ENCODE measurements around the gene TNS4.
"Not testable (repeated sequence)": the region's sequence is repeated elsewhere in the genome, so short reads cannot be mapped to it uniquely, and the experiment has no call there.

The TNS4 gene
- long read RNA-seq, donor 1 = 0 reads
- long read RNA-seq, donor 2 = 0 reads
- long read RNA-seq, donor 3 = 0 reads
- long read RNA-seq, donor 4 = 0 reads
- long read RNA-seq, donor 5 = 0 reads
- long read RNA-seq, donor 6 = 0 reads
- long read RNA-seq, donor 7 = 0 reads
- long read RNA-seq, donor 8 = 0 reads

DNA sequence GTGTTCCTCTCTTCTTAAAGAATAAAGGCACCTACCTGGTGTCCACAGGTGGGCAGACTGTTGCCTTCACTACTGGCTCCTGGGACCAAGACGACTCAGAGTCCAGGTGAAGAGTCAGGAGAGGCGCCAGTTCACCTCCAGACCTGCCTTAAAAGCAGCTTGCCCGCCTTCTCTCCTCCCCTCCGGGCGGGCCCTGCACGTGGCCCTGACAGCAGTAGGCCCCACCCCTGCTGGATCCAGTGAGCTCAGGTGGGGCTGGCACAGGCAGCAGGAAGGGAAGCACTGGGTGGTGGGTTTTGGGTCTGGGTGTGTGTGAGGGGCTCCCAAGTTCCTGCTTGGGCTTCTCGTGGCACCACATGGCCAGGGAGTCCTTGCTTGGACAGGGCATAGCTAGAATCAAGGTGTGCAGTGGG lies at the start of gene TNS4:
TNS4 (minus strand) TSS at position 125 of the 413 bp plus-strand sequence. CDS start 5,198 bp downstream, outside the sequence.
- DNase-seq = no peak

- DNase-seq = no peak
Observed at GRCh38 chr17:40550608-40551007, 49.2 kb upstream of the TNS4 start.

DNA sequence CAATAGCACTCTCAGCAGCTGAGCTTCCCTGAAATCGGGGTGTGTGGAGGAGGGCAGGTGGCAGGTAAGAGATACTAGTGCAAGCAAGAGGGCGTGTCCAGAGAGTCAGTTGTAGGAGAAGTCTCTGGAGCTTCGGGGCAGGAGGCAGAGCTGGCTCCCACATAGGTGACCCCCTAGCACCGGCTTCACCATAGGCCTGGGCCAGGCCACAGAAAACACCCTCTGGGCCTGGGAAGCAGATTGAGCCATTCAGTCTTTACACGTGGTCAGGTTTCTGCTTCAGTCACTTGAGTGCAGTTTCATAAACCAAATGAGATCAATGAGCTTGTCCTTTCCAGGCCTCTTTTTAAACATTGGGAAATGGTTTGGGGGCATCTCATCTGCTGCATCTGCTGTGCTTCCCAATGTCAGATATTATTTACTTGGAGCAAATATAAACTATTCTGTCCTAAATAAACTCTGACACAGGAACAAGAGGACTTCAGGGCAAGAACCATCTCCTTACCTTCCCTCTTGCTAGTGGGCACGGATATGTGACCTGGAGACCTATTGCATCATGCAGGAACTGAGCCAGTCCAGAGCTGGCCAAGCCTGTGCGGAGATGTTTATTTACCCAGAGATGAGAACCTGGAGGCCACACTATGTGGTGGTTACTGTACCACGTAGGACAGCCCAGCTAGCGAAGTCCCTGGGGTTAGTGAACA lies 47.7 kb upstream of the TNS4 start:
- no peak for DNase-seq

- no peak for DNase-seq
Observed at GRCh38 chr17:40548491-40548981, 47.1 kb upstream of the TNS4 start.

- no peak for DNase-seq
Observed at GRCh38 chr17:40547785-40548478, 46.5 kb upstream of the TNS4 start.

DNA sequence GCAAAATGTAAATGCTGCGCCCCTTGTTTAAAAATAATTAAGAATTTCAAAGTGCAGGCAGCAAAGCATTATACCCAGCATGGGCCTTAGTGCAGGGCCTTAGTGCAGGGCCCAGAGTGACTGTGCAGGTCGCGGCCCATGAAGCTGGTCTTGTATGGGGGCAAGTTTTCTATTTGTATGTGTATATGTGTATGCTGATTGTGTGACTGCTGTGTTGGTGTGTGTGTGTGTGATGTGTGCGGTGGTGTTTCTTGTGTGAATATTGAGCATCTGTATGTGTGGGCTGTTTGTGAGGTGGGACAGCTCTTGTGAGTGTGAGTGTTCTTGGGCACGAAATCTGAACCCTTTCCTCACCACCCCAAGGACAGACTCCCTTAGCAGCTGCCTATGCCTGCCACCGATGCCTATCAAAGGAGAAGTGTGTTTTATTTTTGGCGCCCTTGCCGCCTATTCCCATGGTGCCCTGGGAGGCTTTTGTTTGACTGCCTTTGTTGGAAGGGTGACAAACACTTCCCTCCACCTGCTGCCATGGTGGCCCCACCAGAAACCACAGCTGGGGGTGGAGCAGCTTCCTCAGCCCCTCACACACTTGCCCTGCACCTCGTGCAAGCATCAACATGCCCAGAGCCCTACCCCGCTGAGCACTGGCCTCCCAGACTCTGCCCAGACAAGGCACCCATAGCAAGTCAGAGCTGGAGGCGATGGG lies 45.8 kb upstream of the TNS4 start:
- DNase-seq = no peak

DNA sequence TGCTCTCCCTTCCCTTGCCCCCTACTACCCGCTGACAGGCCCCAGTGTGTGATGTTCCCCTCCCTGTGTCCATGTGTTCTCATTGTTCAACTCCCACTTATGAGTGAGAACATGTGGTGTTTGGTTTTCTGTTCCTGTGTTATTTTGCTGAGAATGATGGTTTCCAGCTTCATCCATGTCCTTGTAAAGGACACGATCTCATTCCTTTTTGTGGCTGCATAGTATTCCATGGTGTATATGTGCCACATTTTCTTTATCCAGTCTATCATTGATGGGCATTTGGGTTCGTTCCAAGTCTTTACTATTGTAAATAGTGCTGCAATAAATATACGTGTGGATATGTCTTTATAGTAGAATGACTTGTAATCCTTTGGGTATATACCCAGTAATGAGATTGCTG lies 45.1 kb upstream of the TNS4 start:
- not testable (repeated sequence) for DNase-seq

- DNase-seq = no peak
Observed at GRCh38 chr17:40545660-40546059, 44.2 kb upstream of the TNS4 start.

- DNase-seq = peak; percentile 54
Observed at GRCh38 chr17:40542558-40543411, 41.4 kb upstream of the TNS4 start.

DNA sequence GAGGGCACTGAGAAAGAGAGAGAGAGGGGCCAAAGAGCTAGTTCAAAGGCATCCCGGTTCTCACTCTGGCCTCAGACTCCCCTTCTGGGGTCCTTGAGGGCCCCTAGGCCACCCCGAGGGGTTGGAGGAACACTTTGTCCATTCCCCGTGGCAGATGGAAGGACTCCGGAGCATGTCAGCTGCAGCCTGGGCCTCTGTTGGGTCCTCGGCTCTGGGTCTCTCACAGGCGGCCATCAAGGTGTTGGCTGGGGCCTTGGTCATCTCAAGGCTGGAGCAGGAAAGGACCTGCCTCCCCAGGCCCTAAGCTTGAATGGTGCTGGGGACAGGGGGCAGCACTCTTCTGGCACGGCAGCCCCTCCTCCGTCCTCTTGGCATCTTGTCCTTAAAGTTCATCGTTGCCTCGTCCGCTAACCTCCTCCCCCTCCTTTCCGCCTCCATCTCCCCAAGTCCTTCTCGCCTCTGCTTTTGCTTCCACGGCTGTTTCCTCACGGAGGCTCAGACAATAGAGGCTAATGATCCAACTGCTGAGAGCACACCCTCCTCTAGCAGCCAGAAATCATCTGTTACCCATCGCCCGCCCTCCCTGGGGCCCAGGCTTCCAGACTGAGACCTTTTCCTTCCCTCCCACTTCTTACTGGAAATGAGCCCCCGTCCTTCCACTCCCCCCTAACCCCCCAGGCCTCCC lies 40.6 kb upstream of the TNS4 start:
- DNase-seq = peak; percentile 57

- no peak for DNase-seq
Observed at GRCh38 chr17:40541060-40541872, 39.8 kb upstream of the TNS4 start.

DNA sequence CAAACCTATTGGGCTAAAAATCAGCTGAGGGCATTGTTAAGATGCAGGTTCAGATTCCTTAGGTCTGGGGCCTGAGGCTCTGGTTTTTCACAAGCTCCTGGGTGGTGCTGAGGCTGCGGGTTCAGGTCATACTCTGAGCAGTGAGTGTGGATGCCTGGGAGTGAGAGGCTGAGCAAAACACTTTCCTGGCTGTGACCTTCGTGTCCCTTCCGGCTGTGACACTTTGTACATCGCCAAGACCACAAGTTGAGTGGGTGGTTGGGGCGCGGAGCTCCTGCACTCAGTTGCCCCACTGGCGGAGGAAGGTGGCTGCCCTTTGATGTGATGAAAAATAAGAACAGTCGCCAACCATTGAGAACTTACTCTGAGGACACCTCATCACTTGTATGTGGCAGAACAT lies 39.0 kb upstream of the TNS4 start:
- DNase-seq = no peak

DNA sequence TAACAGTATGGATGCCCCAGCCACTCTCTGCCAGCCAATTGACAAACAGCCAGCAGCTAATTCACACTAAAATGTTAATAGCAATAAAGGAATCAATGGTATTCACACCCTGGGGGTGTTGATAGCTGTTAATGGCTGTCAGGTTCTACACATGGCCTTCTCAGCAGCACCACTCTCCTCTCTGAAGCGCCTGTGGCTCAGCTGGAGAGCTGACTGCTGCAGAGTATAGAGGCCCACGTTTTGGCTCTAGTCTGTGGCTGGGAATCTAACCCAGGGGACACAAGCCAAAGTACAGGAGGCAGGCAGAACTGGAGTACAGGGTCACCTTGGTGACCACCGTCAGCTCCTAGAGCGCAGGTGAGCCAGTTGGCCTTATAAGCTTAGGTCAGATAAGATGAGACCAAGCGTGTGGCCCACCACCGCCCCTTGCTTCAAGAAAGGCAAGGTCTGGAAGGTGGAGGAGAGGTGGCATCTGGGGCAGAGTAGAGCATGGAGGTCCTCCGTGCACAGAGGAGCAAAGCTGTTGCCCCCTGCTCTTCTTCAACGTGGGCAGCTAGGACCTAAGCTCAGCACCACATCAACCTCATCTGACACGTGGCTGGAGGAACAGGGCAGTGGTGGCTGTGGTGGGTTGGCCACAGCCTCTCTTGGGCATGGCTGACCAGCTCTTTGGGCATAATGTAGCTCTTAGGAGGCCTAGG lies 38.4 kb upstream of the TNS4 start:
- DNase-seq = no peak

DNA sequence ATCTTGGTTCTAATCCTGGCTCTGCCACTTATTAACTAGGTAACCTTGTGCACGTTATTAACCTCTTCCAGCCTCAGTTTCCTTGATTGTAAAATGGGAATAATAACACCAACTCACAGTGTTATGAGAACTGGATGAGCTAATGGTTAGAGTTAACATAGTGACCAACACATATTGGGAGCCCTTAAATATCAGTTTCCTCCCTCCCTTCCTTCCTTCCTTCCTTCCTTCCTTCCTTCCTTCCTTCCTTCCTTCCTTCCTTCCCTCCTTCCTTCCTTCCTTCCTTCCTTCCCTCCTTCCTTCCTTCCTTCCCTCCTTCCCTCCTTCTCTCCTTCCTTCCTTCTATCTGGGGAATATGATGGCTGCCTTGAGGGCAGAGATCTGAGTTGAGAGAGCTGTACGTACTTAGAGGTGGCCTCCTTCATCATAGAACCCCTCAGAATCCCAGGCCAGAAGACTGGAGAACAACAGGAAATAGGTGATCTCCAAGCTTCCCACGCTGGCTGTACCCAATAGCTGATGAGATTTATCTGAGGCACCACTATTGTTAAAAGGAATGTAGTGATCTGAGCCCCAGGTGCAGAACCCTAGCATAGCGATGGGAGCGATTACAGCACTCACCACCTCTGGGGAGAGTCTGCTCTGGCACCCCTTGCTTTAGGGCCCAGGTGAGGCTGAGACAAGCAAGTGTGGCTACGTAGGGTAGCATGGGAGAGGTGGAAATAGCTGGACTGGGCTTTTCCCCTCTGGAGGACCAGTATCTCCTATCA lies 37.7 kb upstream of the TNS4 start:
- DNase-seq = no peak

- no peak for DNase-seq
Observed at GRCh38 chr17:40538019-40538935, 36.9 kb upstream of the TNS4 start.

DNA sequence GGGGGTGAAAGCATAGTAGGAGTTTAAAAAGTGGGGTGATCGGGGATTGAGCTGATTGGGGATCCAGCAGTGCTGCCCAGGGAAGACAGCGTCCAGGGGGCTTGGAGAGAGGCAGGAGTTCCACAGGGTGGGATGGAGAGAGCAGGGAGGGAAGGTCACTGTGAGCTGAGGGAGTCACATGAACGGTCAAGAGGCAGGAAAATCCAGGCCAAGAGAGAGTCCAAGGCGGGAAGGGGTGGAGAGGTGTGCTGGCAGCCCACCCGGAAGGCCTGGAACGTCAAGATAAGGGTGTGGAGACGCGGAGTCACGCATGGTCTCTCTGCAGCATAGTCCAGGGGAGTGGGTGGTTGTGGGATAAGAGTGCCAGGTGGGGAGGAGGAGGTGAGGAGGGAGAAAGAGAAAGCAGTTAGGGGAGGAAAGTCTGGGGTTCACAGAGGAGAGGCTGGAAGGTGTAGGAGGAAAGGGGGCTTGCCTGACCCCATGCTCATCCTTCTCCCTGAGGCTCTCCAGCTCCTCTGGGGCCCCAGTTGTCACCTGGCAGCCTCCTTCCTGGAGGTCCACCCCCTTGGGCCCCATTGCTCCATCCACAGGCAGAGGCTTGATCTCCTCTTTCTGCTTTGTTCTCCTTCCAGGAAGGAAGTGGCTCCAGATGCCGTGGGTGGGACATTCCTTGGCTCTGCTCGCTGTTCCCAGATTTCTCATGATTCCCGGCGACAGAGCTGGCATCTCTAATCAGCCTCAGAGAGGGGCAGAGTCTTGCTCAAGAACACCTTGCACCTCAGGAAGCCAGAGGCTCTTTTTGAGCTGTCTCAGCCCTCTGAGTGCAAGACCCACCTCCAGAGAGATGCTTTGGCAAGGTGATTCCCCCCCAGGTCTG lies 35.1 kb upstream of the TNS4 start:
- peak; percentile 34 for DNase-seq

DNA sequence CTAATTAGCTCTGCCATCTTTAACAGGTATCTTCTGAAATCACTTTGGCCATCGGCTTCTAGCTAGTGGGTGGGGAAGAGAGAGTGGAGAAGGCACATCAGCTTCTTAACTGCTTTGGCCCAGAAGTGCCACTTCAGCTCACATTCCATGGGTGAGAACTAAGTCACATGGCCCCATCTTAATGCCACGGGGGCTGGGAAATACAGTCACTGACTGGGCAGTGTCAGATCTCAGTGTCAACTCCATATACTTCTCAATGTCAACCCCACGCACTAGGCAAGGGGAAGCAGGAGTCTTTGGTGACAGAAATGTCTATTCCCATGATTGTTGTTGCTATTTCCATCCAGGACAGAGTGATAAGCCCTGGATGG lies 34.5 kb upstream of the TNS4 start:
- DNase-seq = no peak
